OCI-LY3 (cell line): ENCODE results near the gene TSR3.

Experiments
- CTCF ChIP-seq: fragments of 200-600, 300-600 bp; sonication (generic); IDR thresholded peaks from 2 replicates; pipeline ENCODE4 v1.5.1; 2014; ENCODE audit warnings: antibody characterized with exemption, low read length, low read depth
- EZH2phosphoT487 ChIP-seq: fragments of 200-600 bp; shearing (Covaris generic); IDR thresholded peaks from 2 replicates; pipeline ENCODE4 v1.6.1; 2018; ENCODE audit warnings: antibody characterized with exemption, mixed run types, low read depth

- TF ChIP-seq CTCF (no peak), EZH2phosphoT487 (no peak)
Measured at GRCh38 chr16:1375298-1375640, 23.6 kb upstream of the TSR3 start.
